ENCODE measurements around the gene ERVW-1.

DNA sequence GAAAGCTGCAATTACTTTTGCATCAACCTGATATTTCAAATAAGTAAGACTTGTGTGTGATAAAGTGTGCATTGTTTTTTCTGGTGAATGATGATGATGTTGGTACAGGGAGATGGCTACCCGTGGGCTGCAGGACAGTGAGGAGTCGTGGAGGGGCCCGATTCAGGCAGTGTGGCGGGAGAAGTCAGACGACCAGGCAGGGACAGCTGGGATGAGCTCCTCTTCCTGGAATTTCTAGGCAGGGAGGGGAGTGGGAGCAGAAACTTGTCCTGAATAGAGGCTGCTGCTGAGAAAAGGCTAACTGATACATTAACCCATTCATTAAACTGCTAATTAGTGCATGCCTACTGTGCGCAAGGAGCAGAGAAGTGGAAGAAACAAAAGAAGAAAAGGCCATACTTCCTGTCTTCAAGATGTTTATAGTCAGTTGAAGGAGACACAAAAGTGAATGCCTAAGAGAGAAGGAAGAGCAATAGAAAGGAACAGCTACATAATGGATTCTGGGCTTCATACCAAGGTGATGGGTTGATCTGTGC is 39.7 kb downstream of the ERVW-1 start:
- TF ChIP-seq, protein P1, sequence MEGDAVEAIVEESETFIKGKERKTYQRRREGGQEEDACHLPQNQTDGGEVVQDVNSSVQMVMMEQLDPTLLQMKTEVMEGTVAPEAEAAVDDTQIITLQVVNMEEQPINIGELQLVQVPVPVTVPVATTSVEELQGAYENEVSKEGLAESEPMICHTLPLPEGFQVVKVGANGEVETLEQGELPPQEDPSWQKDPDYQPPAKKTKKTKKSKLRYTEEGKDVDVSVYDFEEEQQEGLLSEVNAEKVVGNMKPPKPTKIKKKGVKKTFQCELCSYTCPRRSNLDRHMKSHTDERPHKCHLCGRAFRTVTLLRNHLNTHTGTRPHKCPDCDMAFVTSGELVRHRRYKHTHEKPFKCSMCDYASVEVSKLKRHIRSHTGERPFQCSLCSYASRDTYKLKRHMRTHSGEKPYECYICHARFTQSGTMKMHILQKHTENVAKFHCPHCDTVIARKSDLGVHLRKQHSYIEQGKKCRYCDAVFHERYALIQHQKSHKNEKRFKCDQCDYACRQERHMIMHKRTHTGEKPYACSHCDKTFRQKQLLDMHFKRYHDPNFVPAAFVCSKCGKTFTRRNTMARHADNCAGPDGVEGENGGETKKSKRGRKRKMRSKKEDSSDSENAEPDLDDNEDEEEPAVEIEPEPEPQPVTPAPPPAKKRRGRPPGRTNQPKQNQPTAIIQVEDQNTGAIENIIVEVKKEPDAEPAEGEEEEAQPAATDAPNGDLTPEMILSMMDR (conservative IDR thresholded peaks at IDR 0.05) = no peak
- TF ChIP-seq ZFX (IDR thresholded peaks at IDR 0.05) = no peak

Data from C4-2B (cell line).